ENCODE results near the gene CD69. TPM values are rescaled to one million over a fixed set of nuclear protein-coding genes. Genes with fewer than 3 reads are reported as not detected.

Gene CD69
- total RNA-seq, 1 donor from 2014 or later, result 1.3 TPM

GRCh38 chr12:9805883-9806282 is 45.2 kb upstream of the CD69 start:
- Histone ChIP-seq H3K4me3 (no peak overlapping the region), H3K27me3 (no peaks in the 10 kb centered on the region), H3K36me3 (no peaks in the 10 kb centered on the region), H3K27ac (no peak overlapping the region), H3K4me1 (no peaks in the 10 kb centered on the region), H3K9me3 (no peaks in the 10 kb centered on the region)
- intact Hi-C loops (cut with DNase I), result no loop called here
- no peak for TF ChIP-seq CTCF (IDR thresholded peaks at IDR 0.05)
- no peak for DNase-seq (ENCODE audit: low spot score in 2 of 2)

GRCh38 chr12:9799961-9800360 is 39.3 kb upstream of the CD69 start:
- Histone ChIP-seq H3K9me3 (no peaks in the 10 kb centered on the region), H3K4me3 (no peak overlapping the region), H3K27ac (no peak overlapping the region), H3K4me1 (no peaks in the 10 kb centered on the region), H3K36me3 (no peaks in the 10 kb centered on the region), H3K27me3 (no peaks in the 10 kb centered on the region)
- no peak for DNase-seq (ENCODE audit: low spot score in 2 of 2)
- TF ChIP-seq CTCF (IDR thresholded peaks at IDR 0.05), result no peak
- intact Hi-C loops (cut with DNase I), result no loop called here

- Histone ChIP-seq H3K27me3 (no peaks in the 10 kb centered on the region), H3K9me3 (no peaks in the 10 kb centered on the region), H3K4me3 (no peak overlapping the region), H3K4me1 (no peaks in the 10 kb centered on the region), H3K36me3 (no peaks in the 10 kb centered on the region), H3K27ac (no peak overlapping the region)
- DNase-seq (ENCODE audit: low spot score in 2 of 2), result no peak
- no peak for TF ChIP-seq CTCF (IDR thresholded peaks at IDR 0.05)
- intact Hi-C loops (cut with DNase I), result no loop called here
These were observed 37.3 kb upstream of the CD69 start for GRCh38 chr12:9797722-9798619.

- H3K36me3 ChIP-seq, result no peaks in the 10 kb centered on the region
- TF ChIP-seq CTCF (IDR thresholded peaks at IDR 0.05), result no peak
- DNase-seq (ENCODE audit: low spot score in 2 of 2), result no peak
- H3K4me3 ChIP-seq, result no peak overlapping the region
- no peaks in the 10 kb centered on the region for H3K9me3 ChIP-seq
- intact Hi-C loops (cut with DNase I), result no loop called here
- no peaks in the 10 kb centered on the region for H3K4me1 ChIP-seq
- H3K27ac ChIP-seq, result no peak overlapping the region
- H3K27me3 ChIP-seq, result no peaks in the 10 kb centered on the region
These were observed 36.3 kb upstream of the CD69 start for GRCh38 chr12:9796971-9797370.

GRCh38 chr12:9796346-9796745 is 35.6 kb upstream of the CD69 start:
- H3K4me1 ChIP-seq, result no peaks in the 10 kb centered on the region
- no peaks in the 10 kb centered on the region for H3K9me3 ChIP-seq
- no peak overlapping the region for H3K27ac ChIP-seq
- intact Hi-C loops (cut with DNase I), result no loop called here
- H3K27me3 ChIP-seq, result no peaks in the 10 kb centered on the region
- no peaks in the 10 kb centered on the region for H3K36me3 ChIP-seq
- H3K4me3 ChIP-seq, result no peak overlapping the region
- DNase-seq (ENCODE audit: low spot score in 2 of 2), result no peak
- no peak for TF ChIP-seq CTCF (IDR thresholded peaks at IDR 0.05)

Measured in ascending aorta (tissue), 2 donors.